GM19238 (cell line): ENCODE data around the gene VAMP5.
"Not testable (repeated sequence)": the region's sequence is repeated elsewhere in the genome, so short reads cannot be mapped to it uniquely, and the experiment has no call there.

Experiments
- DNase-seq: peaks from one replicate; pipeline ENCODE4 v3.0.0; 2011; ENCODE audit warnings: low spot score; ENCODE audit not compliant: insufficient read length

VAMP5 gene

DNA sequence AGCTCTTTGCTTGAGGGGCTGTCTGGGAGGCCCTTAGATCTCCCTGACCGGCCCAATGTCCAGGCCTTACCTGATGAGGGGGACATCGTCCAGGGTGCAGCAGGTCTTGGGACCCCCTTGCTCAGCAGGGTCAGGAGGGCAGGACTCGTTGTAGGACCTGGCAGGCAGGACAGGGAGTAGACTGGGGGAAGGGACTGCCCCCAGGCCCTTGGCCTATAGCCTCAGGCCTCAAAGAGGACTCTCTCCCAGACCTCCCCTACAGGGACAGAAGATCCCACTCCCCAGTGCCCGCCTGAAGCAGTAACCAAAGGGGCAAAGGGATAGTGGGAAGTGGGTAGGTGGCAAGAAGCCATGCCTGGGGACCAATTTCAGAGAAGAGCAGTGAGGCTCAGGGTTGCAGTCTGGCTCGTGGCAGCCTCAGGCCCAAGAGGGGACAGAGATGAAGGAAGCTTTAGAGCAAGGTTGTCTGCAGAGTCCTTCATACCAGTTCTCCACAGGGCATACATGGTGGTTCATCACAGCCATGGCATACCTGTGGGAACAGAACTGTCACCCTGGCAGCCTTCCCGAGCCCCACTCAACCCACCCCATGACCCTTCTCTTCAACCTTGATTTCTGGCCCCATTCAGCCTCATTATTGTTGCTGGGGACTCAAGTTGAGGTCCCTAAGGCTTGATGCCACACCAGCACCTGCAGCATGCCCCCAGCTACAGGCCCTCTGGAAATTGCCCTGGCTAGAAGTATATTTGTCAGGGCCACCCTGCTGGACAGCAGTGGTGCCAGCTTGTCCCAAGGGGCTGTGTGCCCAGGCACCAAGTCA, 16.9 kb downstream of the VAMP5 start:
- no peak for DNase-seq

DNA sequence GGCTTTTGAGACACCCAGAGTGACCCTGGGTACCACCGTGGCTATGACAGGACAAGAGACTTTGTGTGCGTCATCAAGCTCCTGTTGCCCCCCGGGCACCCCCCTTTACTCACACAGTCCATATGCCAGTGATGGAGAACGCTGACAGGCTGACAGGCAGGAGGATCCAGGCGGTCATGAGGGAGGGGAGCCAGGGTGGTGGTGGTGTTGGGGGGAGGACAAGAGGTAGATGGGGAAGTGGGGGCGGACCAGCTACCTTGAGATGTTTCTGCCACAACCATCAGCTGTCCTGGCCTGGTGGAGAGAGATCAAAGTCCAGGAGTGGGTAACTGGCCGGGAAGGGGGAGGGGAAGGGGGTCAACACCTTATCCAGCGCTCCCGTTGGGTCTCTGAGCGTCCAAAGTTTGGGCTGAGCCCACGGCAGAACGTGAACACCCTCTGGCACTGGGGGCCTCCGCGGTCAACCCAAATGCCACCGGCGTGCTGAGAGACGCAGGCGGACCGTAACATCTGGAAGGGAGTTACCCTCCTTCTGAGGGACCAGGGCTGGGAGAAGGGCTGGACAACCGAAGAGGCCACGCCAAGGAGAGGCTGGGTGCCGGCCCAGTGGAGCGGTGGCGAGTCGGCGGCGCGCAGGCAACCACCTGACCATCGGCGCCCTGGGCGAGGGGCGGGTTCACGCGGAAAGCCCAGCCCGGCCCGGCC, 17.7 kb downstream of the VAMP5 start:
- DNase-seq: no peak

DNA sequence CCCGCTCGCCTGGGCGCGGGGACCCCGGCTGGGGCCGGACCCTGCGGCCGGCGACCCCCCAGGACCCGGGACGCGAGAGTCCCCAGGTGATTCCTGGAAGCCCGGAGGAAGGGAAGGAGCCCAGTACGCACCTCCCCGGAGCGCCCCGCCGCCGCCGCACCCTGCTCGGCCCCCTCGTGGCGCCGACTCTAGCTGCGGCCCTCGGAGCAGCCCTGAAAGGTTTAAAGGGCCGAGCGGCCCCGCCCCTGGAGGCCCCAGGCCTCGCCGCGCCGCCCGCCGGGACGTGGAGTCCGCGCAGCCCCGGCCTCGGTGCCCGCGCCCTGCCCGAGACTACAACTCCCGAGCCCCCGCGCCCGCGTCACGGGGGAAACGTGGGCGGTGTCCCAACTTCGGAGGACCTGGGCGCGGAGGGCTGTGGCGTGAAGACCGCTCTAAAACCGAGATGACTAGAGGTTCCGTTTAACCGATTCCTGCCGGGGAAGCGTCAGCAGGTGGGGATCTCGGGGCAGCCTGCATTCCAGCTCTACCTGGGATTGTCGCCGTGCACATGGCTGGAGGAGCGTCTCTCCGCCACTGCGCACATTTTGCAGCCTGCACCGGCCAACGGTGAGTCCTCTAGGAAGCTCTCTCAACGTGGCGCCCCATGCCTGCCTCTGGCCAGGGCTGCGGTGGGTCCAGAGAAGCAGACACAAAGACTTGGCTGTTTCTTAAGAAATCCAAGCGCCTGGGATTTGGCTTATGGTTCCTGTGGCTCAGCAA, 18.4 kb downstream of the VAMP5 start, which contains the start of gene TMEM150A:
TMEM150A (minus strand) TSS at position 223 of the 759 bp plus-strand sequence. CDS start 750 bp downstream, outside the sequence.
- peak; percentile 92 for DNase-seq

DNA sequence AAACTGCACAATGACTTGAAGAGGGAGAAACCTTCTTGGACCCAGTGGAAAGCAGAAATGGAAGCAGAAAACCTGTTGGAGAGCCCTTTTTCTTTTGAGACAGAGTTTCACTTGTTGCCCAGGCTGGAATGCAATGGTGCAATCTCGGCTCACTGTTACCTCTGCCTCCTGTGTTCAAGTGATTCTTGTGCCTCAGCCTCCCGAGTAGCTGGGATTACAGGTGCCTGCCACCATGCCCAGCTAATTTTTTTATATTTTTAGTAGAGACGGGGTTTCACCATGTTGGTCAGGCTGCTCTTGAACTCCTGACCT, 19.9 kb downstream of the VAMP5 start:
- DNase-seq: not testable (repeated sequence)

DNA sequence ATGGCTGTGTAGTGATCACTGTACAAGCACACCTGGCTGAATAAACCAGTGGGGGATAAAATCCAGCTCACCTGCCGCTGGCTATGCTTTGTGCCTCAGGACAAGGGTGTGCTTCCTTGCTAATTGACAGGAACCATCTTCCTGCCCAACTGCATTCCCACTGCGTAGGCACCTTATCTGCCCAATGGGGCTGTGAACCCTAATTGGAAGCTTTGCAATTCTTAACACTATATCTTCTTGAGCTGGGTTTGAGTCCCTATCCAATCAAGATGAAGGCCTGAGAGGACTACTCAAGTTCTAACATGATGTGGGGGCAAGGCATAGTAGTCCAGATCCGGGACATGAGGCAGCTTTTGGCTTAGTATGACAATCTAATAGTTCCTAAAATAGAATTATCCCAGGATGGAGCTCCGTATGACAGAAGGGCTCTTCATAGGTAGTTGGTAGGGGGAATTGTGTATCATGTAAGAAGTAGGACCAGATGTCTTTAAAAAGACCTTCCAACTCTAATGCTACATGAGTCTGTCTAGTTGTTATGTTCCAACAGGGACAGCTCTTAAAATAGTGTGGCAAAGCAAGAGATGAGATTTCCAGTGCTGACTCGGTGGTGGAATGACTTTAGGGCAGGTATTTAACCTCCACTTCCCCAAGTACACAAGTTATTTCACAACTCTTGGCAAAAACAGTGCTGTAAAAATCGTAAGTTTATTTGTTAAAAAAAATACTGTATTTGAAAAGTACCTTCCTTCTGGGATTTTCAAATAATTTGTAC, 20.5 kb downstream of the VAMP5 start:
- DNase-seq: no peak

DNA sequence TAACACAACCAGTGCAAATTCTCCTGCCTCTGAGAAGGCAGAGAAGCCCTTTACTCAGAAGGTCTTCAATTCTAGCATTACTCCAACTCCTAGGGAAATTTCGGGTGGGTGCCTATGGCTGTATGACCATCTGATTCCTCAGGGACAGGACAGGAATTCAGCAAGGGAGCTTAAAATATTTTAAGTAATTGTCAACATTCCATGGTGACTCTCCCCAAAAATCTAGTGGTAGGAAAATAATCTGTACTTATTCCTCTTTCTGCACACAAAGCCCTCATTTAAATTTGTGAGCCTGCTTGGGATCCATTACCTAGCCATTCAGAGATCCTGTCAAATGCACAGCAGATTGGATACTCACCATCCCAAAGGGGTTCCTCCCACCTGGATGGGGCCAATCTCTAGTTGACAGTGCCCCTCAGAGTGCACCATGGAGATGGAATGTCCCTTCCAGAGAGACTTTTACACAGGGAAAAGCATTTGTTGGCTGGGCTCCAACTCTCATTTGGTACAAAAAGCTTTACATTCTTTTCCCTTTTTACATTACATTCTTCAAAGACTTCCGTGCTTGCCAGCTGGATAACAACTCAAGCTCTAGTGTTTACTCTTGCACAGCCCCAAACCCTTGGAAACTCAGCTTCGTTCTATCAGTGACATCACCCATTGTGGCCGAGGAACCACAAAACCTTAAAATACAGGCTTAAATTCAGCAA, 21.3 kb downstream of the VAMP5 start:
- DNase-seq: no peak

DNA sequence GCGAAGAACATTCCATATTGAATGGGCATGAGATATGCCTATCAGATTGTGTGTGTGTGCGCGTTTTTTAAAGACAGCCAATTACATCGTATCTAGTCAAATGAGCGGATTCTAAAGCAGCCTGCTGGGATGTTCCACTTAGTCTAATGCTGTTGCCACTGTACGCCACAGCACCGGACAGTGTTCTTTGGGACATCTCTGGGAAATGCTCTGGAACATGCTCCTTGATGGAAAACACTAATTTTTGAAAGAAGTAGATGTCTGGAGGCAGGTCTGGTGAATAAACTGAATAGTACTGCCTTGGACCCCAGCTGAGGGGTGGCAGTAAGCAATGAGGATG, 21.9 kb downstream of the VAMP5 start:
- DNase-seq: no peak

DNA sequence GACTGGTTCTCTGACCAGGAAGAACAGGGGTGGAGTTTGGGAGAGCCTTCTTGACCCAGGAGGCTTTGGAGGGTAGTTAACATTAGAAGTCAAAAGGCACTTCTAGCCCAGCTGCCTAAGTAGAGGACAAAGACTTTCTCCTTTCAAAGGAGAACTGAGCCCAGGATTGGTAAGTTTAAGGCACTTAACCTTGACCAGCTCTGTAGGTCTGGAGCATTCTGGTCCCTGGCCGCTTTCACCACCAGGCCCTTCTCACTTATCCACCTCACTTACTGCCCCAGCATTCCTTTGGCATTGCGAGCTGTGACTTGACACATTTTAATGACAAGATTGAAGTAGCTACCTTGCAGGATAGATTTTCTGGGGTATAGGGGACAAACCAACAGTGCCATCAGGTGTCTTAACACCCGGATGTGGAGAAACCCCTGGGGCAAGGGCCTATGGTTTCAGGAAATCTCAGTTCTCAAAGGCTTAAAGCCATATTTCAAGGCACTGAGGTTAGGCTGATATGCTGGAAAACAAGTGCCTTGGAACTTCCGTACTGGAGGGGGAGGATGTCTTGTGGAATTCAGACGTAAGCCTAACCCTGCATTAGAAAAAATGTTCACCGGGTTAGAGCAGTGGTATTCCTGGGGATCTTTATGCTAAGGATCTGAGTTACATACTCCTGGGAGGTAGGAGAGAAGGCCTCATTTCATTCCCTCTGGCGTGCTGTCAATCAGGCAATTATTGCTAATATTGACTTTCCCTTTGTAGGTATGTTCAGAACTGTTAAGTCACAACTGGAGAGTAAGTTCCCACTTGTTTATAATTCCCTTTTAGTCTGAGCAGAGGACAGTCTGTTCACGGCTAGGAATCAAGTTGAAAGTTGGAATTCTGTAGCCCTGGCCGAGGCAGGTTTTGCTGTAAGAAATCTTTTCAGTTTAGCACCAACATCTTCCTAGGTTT, 23.3 kb downstream of the VAMP5 start:
- DNase-seq: no peak

DNA sequence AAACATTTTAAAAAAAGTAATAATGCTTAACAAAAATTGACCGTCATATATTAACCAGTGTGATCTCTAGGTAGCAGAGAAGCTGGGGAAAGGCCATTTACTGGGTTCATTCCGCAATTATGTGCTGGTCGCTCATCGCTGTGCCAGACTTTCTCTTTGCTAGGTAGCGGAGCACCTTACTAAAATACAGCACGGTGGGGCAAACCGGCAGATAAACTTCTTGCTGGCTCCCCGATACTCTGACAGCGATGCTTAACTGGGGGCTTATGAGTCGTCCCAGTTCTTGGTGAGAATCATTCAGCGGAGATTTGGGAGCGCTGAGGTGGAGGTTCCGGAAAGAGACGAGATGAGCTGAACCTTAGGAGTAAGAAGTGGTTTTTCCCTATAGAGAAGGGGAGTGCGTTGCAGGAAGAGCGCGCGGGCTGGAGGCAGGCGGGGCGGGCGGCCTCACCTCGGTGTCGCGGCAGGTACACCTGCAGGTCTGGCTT, 27.0 kb downstream of the VAMP5 start:
- no peak for DNase-seq

DNA sequence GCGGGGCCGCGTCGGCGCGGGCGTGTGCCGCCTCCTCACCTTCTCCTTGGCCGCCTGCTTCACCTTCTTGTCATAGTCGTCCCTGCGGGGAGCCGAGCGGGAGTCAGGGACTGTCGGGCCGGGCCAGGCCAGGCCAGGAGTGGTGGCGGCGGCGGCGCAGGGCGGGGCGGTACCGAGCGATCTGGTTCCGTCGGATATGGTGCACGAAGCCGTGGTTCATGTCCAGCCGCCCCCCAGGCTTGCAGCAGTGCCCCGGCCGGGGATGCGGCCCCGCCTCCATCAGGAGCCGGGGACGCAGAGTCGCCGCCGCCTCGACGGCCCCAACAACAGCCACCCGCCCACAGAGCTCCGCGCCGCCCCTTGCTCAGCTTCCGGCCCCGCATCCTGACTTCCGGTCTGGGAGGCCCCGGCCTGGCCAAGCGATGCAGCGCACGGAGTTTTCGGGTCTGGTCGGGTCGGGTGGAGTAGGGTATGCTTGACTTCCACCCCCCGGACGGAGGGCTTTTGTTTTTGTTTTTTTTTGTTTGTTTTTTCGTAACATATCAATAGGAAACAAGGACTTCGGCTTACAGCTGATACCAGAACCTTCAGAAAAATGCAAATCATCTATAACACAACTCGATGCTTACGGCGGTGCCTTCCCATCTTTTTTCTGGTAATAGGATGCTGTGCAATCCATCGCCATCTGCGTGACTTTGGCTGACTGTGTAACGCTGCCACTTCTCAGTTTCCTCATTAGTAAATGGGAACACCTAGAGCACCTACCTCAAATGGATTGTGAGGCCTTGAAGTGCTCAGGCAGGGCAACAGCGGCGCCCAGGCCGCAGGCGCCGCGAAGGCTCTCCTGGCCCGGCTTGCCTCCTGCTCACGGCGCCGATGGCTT, 27.7 kb downstream of the VAMP5 start, which contains the start of gene C2orf68:
C2orf68 (minus strand) TSS at position 362 of the 883 bp plus-strand sequence; CDS start at position 280, 82 bp downstream.
- DNase-seq: peak; percentile 92

DNA sequence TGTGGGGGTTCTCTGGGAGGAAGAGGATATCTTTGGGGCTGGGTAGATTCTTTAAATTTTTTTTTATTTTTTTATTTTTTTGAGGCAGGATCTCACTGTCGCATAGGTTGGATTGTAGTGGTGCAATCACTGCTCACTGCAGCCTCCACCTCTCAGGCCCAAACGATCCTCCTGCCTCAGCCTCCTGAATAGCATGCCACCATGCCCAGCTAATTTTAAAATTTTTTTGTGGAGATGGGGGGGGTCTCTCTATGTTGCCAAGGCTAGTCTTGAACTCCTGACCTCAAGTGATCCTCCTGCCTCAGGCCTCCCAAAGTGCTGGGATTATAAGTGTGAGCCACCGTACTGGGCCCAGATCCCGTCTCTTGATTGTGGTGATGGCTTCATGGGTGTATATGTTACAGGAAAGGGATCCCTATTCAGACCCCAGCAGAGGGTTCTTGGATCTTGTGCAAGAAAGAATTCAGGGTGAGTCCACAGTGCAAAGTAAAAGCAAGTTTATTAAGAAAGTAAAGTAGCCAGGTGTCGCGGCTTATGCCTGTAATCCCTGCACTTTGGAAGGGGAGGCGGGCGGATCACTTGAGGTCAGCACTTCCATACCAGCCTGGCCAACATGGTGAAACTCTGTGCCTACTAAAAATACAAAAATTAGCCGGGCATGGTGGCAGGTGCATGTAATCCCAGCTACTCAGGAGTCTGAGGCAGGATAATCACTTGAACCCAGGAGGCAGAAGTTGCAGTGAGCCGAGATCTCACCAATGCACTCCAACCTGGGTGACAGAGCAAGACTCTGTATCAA, 29.7 kb downstream of the VAMP5 start:
- no peak for DNase-seq

DNA sequence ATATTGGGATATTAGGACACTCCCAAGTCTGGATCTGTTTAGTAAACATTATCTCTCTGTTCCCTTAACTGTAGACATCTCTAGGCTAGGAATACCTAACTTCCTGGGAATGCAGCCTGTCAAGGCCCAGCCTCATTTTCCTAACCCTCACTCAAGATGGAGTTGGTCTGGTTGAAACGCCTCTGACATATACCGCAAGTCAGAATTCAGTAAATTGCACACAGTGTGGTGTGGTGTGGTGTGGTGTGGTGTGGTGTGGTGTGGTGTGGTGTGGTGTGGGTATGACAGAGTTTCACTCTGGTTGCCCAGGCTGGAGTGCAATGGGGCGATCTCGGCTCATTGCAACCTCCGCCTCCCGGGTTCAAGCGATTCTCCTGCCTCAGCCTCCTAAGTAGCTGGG, 30.5 kb downstream of the VAMP5 start:
- DNase-seq: not testable (repeated sequence)

DNA sequence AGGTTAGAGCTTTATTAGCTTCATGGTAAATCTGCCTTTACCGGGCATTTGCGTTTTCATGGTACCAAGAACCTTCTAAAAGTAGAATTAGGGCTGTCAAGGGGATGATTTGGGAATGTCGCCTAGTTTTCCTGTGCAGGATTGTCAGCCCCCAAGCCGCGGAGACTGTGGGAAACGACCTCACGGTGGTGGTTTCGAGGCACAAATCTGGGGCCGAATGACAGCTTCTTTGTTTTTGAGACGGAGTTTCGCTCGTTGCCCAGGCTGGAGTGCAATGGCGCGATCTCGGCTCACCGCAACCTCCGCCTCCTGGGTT, 31.1 kb downstream of the VAMP5 start:
- DNase-seq: no peak

DNA sequence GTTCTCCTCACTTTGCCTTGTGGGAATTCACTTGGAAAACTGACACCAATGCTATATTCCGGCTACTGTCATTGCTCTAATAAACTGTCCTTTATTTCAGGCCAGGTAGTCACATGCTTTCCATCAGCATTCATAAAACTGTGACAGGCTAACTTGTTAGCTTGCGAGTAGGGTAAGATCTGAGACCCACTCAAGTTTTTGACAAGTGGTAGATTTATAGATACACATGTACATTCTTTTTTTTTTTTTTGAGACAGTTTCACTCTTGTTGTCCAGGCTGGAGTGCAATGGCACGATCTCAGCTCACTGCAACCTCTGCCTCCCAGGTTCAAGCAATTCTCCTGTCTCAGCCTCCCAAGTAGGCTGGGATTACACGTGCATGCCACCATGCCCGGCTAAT, 33.5 kb downstream of the VAMP5 start:
- not testable (repeated sequence) for DNase-seq

DNA sequence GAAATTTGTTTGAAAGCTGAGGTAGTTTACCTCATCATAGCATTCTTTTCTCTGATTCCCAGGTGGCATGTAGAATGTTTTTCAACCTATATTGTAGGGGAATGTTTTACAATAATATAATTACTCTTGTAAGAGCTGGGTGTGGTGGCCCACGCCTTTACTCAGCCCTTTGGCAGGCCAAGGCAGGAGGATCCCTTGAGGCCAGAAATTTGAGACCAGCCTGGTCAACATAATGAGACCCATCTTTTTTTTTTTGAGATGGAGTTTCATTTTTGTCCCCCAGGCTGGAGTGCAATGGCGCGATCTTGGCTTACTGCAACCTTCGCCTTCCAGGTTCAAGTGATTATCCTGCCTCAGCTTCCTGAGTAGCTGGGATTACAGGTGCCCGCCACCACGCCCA, 35.4 kb downstream of the VAMP5 start:
- DNase-seq: no peak

DNA sequence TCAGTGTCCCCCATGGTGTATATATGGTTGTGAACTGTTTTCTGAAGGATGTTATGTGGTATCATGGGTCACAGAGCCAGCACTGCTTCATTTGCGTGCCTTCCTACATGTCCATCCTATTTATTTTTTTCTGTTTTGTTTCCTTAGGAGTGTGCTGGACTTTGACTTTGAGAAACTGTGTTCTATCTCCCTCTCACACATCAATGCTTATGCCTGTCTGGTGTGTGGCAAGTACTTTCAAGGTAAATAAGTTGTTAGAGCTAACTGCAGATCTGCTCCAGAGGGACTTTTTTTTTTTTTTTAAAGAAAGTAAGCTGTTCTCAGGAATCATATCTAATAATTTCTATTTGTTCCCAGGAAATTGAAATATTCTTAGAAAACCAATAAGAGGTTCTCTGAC, 37.1 kb downstream of the VAMP5 start:
- no peak for DNase-seq

DNA sequence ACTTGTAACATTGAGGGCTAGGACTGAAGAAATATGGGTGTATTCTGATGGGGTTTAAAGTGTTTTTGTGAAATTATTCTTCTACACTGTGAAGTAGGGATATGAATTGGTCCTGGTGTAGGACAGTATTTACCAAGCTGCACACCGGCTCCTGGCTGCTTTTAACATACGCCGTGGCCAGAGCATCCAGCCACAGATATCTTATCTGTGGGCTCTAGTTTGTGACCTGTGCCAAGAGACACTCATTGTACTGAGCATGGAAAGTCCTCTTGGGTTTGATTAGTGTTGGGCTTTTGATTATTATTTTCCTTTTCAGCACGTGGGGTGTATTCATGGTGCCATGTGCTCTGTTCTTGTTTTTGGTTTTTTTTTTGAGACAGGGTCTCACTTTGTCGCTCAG, 39.8 kb downstream of the VAMP5 start:
- no peak for DNase-seq

DNA sequence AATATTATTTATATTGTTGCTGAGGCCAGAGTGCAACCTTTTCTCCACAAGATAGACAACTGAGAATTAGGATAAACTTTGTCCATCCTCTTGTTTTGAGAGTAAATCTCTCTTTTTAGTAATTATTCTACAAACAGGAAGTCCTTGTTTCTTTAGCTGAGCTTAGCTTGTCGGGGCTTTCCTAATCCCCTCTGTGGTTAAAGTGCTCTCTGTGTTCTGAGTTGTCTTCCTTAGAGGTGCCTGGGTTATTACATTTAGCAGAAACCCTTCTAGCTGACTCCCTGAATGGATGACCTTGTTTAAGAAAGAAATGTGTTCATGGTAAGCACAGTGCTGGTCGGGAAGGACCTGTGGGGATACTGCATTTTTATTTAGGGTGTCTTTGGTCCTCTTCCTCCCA, 44.4 kb downstream of the VAMP5 start:
- DNase-seq: no peak
